Left renal pelvis (tissue), 4 donors: ENCODE results near the gene DENND5A. TPM values are rescaled to one million over a fixed set of nuclear protein-coding genes. Genes with fewer than 3 reads are reported as not detected.
A peak's percentile ranks its signal among the peaks of the same experiment; 100 is the strongest.
"Not testable (repeated sequence)": the region's sequence is repeated elsewhere in the genome, so short reads cannot be mapped to it uniquely, and the experiment has no call there.

Source experiments
- DNase-seq, 4 donors: peaks; one replicate each; pipeline ENCODE4 v3.0.0-alpha.2; 2013; ENCODE audit warnings: low read depth in 4 of 4, low spot score in 3 of 4
- polyA plus RNA-seq, 4 donors: library from polyadenylated mRNA; unstranded; fragments of 120-200 nt; gene quantifications; one replicate each; pipeline ENCODE4 v1.2.1, GENCODE V29; 2013; ENCODE audit not compliant: insufficient read length in 4 of 4

DENND5A gene
- polyA plus RNA-seq, 4 donors, result 81.1 to 110 (median 93.6) TPM

DNA sequence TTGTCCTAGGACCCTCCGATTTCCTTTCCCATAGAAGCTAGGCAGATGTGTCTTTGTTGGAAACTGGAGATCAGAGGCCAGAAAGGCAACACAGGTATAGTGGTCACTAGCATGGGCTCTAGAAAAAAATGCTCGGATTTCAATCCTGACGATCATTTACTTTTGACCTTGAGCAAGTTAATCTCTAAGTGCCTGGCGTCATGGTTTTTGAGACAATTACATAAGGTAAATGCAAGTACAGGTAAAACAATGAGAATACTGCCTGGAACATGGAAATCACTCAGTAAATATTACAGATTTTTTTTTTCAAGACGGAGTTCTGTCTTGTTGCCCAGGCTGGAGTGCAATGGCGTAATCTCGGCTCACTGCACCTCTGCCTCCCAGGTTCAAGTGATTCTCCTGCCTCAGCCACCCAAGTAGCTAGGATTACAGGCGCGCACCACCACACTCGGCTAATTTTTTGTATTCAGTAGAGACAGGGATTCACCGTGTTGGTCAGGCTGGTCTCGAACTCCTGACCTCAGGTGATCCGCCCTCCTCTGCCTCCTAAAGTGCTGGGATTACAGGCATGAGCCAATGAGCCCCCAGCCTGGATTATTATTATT is 1.1 kb upstream of the DENND5A start:
- no peak for DNase-seq

DNA sequence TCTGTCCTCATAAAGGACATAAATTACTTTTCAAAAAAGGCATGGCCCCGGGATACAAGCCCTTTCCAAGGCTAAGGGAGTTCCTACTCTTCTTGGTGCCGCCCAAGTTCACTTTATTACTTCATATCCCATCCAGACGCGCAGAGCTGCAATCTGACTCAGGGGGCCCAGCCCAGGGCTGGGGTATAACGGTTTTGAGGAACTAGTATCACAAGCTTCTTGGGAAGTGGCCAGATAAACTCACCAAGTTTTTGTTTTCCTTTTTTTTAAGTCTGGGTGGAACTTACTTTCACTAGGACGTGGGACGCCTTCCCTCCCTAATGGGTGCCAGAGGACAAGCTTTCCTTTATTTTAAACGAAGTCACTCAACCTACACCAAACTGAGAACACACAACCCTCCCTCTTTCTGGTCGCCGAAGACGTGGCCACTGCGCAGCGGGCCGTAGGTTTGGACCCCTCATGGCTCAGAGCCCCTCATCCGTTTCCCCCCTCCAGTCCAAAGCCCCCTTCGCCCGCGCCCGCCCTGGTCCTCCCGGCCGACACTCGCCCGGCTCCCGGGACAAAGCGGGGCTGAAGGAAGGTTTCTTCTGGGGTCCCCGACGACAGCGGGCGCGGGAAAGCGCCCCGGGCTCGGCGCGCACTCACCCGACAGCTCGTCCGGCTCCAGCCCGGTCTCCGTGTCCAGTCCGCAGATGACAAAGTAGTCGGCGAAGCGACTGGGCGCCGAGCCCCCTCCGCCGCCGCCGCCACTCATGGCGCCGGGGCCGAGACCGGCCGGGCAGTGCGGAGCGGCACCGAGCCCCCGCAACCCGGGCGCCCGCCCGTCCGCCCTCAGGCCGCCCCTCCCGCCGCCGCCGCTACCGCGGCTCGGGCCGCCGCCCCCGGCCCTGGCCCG is 587 bp downstream of the DENND5A start:
- peak in 2 of 4 donors; percentile 60 to 72 for DNase-seq

DNA sequence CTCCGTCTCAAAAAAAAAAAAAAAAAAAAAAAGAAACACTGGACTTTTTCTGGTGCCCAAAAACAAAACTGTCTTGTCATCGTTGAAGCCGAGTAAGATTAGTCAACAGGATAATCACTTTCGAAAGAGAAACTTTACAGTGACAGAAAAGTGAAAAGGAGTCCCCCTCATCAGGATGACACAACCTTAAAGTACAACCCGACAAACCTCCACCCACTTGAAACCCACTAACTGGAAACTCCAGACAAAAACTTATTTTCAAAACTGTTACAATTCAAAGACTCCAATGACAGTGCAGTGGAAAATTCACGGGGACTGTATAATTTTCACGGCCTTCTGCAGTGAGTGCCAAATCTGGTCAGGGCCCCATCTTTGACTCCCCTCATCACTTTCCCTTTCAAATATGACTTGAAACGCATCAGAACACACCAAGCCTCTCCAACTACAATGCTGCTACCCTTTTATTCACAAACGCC is 1.3 kb downstream of the DENND5A start:
- no peak for DNase-seq

DNA sequence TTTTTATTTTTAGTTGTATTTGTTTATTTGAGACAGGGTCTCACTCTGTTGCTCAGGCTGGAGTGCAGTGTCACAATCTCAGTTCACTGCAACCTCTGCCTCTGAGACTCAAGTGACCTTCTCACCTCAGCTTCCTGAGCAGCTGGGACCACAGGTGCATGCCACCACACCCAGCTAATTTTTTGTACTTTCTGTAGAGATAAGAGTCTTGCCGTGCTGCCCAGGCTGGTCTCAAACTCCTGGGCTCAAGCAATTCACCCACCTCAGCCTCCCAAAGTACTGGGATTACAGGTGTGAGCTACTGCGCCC is 4.4 kb downstream of the DENND5A start:
- DNase-seq, result not testable (repeated sequence)

- DNase-seq, result no peak
These were observed 4.9 kb downstream of the DENND5A start for GRCh38 chr11:9259981-9260837.

DNA sequence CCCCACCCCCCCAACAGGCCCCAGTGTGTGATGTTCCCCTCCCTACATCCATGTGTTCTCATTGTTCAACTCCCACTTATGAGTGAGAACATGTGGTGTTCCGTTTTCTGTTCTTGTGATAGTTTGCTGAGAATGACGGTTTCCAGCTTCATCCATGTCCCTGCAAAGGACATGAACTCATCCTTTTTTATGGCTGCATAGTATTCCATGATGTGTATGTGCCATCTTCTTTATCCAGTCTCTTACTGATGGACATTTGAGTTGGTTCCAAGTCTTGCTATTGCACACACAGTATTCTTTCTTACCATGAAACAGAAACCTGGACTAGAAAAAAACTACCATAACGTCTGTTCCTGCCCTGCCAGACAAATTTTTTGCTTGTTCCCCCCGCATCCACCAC is 6.9 kb downstream of the DENND5A start:
- DNase-seq, result not testable (repeated sequence)

DNA sequence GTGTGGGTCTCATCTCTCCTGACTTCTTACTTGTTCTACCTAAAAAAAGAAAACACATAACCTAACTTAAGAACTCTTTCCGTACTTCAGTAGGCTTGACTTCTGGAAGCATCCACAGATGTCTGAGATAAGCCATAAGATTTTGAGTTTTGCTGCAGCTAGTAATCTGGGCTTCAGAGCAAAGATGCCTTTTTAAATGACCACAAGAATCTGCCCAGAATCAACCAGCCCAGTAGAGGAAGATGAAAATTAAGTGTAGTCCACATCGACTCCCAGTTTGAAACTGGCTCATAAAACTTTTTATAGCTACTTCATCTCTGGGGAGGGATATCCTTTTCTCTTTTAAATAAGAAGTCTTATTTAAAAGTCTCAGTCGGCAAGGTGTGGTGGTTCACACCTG is 10.7 kb downstream of the DENND5A start:
- no peak for DNase-seq

- no peak for DNase-seq
These were observed 12.1 kb downstream of the DENND5A start for GRCh38 chr11:9253086-9253485.

GRCh38 chr11:9251311-9251710 is 13.8 kb downstream of the DENND5A start:
- no peak for DNase-seq

GRCh38 chr11:9250139-9250582 is 15.0 kb downstream of the DENND5A start:
- no peak for DNase-seq

GRCh38 chr11:9249252-9249651 is 15.9 kb downstream of the DENND5A start:
- no peak for DNase-seq

DNA sequence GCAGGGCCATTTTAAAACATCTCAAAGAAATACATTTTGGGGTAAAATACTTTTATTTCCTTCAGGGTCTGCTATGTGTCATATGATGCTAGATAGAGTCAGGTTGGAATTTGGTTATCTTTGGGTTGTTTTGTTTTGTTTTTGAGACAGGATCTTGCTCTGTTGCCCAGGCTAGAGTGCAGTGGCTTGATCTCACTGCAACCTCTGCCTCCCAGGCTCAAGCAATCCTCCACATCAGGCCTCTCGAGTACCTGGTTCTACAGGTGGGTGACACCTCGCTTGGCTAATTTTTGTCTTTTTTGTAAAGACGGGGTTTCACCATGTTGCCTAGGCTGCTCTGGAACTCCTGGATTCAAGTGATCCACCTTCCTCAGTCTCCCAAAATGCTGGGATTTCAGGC is 17.3 kb downstream of the DENND5A start:
- DNase-seq, result no peak

DNA sequence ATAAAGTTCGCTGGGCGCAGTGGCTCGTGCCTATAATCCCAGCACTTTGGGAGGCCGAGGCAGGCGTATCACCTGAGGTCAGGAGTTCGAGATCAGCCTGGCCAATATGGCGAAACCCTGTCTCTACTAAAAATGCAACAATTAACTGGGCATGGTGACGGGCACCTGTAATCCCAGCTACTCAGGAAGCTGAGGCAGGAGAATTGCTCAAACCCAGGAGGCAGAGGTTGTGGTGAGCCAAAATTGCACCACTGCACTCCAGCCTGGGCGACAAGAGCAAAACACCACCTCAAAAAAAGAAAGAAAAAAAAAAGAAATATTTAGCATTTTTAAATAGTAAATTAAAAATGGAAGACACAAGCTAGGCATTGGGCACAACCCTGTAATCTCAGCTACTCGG is 28.9 kb downstream of the DENND5A start:
- not testable (repeated sequence) for DNase-seq

DNA sequence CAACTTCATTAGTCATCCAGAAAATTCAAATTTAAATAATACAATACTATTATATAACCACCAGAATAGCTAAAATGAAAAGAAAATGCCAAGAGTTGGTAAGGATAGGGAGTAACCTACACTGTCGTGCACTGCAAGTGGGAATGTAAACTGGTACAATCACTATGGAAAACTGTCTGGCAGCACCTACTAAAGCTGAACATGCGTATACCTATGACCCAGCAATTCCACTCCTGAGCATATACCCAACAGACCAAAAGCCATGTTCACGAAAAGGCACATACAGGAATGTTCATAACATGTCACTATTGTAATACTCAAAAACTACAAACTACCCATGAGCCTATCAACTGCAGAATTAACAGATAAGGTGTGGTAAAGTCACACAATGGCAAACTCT is 32.7 kb downstream of the DENND5A start:
- DNase-seq, result no peak

DNA sequence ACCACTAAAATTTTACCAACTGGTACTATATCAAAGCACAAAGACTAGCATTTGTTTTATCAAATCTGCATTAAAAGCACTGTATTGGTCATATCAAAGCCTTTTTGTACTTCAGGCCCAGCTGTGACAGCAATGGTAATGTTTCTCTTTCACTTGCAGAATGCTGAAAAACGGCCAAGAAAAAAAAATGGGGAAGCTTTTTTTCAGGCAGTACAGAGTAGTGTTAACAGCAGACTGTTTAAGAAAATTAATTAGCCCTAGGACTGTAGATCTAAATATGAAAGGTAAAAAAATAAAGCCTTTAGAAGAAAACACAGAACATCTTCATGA is 33.3 kb downstream of the DENND5A start:
- DNase-seq, result peak; percentile 29 to 44 (median 31)

GRCh38 chr11:9230296-9230695 is 34.9 kb downstream of the DENND5A start:
- DNase-seq, result no peak

- DNase-seq, result no peak
These were observed 37.1 kb downstream of the DENND5A start for GRCh38 chr11:9228091-9228490.

DNA sequence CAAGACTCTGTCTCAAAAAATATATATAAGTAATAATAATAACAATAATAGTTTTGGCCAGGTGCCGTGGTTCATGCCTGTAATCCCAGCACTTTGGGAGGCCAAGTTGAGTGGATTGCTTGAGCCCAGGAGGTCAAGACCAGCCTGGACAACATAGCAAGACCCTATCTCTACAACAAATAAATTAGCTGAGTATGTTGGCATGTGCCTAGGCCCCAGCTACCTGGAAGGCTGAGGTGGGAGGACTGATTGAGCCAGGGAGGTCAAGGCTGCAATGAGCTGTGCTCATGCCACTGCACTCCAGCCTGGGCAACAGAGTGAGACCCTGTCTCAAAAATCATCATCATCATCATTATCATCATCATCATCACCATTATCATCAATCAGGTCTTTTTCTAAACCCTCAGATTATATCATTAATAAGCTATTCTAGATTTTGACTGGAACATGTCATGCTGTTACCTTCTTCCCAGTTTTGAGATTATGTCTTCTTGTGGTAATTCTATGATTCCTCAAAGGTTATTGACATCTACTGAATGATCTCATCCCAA is 39.3 kb downstream of the DENND5A start:
- DNase-seq, result no peak

GRCh38 chr11:9222654-9223053 is 42.5 kb downstream of the DENND5A start:
- DNase-seq, result no peak

DNA sequence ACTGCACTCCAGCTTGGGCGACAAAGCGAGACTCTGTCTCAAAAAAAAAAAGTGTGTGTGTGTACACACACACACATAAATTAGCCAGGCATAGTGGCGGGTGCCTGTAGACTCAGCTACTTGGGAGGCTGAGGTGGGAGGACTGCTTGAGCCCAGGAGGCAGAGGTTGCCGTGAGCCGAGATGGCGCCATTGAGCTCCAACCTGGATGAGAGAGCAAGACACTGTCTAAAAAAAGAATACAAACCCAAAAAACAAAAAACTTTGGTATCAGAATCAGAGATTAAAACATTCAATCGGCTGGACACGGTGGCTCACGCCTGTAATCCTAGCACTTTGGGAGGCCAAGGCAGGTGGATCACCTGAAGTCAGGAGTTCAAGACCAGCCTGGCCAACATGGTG is 44.3 kb downstream of the DENND5A start:
- DNase-seq, result not testable (repeated sequence)

DNA sequence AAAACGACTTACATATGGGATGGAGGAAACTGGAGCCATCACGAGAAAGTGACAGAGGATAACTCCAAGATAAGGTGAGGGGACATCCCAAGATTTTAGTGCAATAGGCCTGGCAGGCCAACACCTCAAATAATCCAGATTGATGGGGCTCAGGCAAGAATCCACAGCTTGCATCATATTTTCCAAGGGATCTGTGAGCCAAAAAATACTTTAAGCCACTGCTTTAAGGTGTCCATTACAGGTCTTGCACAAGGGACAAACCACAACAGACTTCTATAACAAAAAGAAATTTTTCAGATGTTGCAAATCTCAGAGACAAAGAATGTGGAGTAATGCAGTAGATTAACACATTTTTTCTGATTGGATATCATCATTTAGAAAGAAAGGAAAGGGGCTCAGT is 45.6 kb downstream of the DENND5A start:
- DNase-seq, result no peak
